Measurements from ENCODE around the gene RNF5.
A peak's percentile ranks its signal among the peaks of the same experiment; 100 is the strongest.

RNF5 gene

DNA sequence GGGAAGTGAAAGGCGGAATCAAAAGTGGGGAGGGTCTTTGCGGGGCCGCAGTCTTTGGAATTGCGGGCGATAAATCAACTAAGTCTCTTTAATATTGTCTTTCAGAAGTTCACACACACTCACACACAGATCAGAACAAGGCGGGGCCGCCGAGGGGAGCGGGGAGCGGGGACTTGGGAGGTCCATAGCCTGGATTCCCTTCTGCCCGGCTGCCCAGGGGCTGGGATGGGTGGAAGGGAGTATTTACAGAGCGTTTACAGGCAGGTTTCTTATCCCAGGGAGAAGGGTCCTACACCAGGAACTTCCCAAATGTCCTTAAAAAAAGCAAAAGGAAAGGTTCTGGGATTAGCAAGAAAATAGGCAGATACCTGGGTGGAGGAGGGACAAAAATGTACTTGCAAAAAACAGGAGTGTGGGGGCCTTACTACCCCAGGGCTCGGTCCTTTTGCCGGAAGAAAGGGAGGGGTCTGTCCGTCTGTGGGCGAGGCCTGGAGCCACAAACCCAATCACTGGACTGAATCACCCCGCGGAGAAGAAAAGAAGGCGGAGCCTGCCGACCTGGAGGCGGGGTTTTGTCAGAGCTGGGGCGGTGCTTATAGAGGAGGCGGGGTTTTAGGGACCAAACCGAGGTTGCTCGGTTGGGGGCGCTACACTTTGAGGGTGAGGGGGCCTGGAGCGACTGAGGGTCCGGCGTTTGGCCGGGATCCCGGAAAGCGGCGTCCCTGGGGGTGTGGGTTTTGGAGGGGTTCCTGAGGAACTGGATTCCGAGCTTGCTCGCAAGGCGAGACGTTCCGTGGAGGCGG is 29.7 kb upstream of the RNF5 start:
- in situ Hi-C loops (cut with HindIII; ENCODE audit: low sequenced_read_pairs) = no loop called here
- H3K4me3 ChIP-seq (ENCODE audit: low read depth, low read length) = peak overlapping the region; percentile 14
- TF ChIP-seq CTCF (IDR thresholded peaks at IDR 0.05; ENCODE audit: low read depth, low read length, missing control alignments) = no peak
- no peak for DNase-seq (ENCODE audit: low read depth)

GRCh38 chr6:32149092-32149755 is 29.0 kb upstream of the RNF5 start:
- in situ Hi-C loops (cut with HindIII; ENCODE audit: low sequenced_read_pairs) = no loop called here
- no peak for TF ChIP-seq CTCF (IDR thresholded peaks at IDR 0.05; ENCODE audit: low read depth, low read length, missing control alignments)
- DNase-seq (ENCODE audit: low read depth) = no peak
- H3K4me3 ChIP-seq (ENCODE audit: low read depth, low read length) = peak overlapping the region; percentile 14

DNA sequence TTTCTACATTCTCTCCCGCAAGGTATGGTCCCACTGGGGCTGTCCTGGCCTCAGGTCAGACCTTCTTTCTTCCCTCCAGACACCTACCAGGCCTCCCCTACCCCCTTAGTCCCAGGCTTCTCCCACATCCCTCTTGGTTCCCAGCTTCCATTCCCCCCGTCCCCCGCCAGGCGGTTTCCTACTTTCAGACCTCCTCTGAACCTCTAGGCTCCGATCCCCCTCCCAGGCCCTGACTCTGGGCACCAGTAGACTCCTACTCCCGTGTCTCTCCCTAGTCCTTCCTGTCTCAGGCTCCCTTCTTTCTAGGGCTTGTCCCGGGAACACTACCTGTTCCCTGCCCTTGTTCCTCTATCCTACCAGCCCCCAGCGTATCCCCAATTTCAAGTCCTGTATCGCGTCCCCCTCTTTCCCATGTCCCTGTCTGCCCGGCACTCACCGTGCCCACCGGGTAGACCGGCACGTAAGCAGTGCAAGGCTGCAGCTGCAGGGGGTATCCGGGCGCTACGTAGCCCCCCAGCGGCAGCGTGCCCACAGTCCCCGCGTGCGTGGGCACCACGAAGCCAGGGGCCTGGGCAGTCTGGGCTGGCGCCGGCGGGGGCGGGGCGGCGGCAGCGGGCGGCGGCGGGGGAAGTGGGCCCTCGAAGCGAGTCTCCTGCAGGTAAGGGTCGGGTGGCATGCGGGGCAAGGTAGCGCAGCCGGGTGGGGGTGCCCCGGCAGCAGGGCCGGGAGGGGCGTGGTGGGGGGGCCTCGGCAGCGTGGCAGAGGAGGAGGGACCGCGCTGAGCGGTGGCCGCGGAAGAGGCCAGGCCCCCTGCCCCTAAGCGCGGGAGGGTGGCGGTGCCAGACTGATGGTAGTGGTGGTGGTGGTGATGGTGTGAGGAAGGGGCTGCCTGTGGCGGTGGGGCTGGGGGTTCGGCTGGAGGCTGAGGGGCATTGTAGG is 28.0 kb upstream of the RNF5 start:
- no peak for TF ChIP-seq CTCF (IDR thresholded peaks at IDR 0.05; ENCODE audit: low read depth, low read length, missing control alignments)
- in situ Hi-C loops (cut with HindIII; ENCODE audit: low sequenced_read_pairs) = no loop called here
- no peak for DNase-seq (ENCODE audit: low read depth)
- H3K4me3 ChIP-seq (ENCODE audit: low read depth, low read length) = no peak overlapping the region

DNA sequence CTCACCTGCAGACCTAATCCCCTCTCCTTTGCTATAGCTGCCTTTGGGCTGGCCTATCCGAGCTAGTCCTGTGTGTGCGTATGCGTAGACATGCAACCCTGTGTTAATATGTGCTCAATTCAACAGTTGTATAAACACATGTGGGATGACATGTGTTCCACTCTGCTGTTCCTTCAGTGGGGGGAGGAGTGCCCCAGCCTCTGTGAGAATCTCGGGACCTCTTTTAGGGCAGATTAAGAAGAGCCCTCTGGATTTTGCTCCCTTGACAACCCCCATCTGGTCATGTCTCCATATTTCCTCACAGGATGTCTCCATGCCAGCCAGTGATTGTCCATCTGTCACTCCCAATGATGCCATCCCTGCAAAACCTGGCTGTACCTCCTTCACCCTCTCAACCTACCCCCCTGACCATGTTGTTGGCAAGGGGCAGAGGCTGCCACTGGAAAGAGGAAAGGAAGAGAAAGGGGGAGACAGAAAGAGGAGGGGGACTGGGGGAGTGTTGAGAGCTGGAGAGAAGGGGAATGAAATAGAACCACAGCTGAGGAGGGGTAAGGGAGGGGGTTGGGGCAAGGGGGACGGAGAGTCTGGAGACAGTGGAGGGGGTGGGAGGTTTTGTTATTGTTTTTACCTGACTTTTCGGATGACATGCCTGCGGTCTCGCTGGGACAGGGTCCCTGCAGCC is 26.9 kb upstream of the RNF5 start:
- peak overlapping the region; percentile 10 for H3K4me3 ChIP-seq (ENCODE audit: low read depth, low read length)
- TF ChIP-seq CTCF (IDR thresholded peaks at IDR 0.05; ENCODE audit: low read depth, low read length, missing control alignments) = no peak
- in situ Hi-C loops (cut with HindIII; ENCODE audit: low sequenced_read_pairs) = no loop called here
- DNase-seq (ENCODE audit: low read depth) = no peak

GRCh38 chr6:32151863-32152768 is 26.1 kb upstream of the RNF5 start, which contains the start of gene PRRT1:
Gene PRRT1 (minus strand): TSS chr6:32151939. CDS start chr6:32151827, 112 bp downstream.
- no peak for TF ChIP-seq CTCF (IDR thresholded peaks at IDR 0.05; ENCODE audit: low read depth, low read length, missing control alignments)
- in situ Hi-C loops (cut with HindIII; ENCODE audit: low sequenced_read_pairs) = no loop called here
- peak within 1 kb of the TSS; percentile 94 for H3K4me3 ChIP-seq (ENCODE audit: low read depth, low read length)
- DNase-seq (ENCODE audit: low read depth) = no peak

Measured in astrocyte of the cerebellum (primary cell).